Measurements from ENCODE around the gene SNTG2. TPM values are rescaled to one million over a fixed set of nuclear protein-coding genes. Genes with fewer than 3 reads are reported as not detected.

Gene SNTG2
- polyA plus RNA-seq, 2 donors = 0.26 to 0.33 TPM

GRCh38 chr2:1265454-1265853, 314.8 kb downstream of the SNTG2 start:
- no peak overlapping the region for H3K4me3 ChIP-seq (ENCODE audit: low read depth in 1 of 2, low read length in 2 of 2)
- 79% methylated on average over 4 of the region's 4 CpGs for WGBS, 2 donors

GRCh38 chr2:1266351-1266750, 315.7 kb downstream of the SNTG2 start:
- Histone ChIP-seq H3K4me3 (ENCODE audit: low read depth in 1 of 2, low read length in 2 of 2) (no peak overlapping the region), H3K27ac (ENCODE audit: low read depth in 2 of 2, low read length in 1 of 2) (no peak overlapping the region), H3K36me3 (ENCODE audit: control insufficient read depth in 2 of 2, insufficient read depth in 2 of 2, low read length in 1 of 2) (no peaks in the 10 kb centered on the region), H3K9me3 (ENCODE audit: control insufficient read depth in 2 of 2, insufficient read depth in 1 of 2, low read depth in 1 of 2, low read length in 1 of 2) (peaks cover 0 to 2% of the 10 kb centered on the region in 2 donors), H3K27me3 (ENCODE audit: control insufficient read depth in 1 of 2, insufficient read depth in 2 of 2, low read length in 2 of 2) (peaks cover 0 to 2% of the 10 kb centered on the region in 2 donors), H3K4me1 (ENCODE audit: control insufficient read depth in 2 of 2, insufficient read depth in 2 of 2, low read length in 1 of 2) (no peaks in the 10 kb centered on the region)
- WGBS, 2 donors = 82 to 84% methylated on average over 12 of the region's 12 CpGs

More at GRCh38 chr2:1265454-1265853, 314.8 kb downstream of the SNTG2 start:
- H3K27ac ChIP-seq (ENCODE audit: low read depth in 2 of 2, low read length in 1 of 2) = no peak overlapping the region
- H3K9me3 ChIP-seq (ENCODE audit: control insufficient read depth in 2 of 2, insufficient read depth in 1 of 2, low read depth in 1 of 2, low read length in 1 of 2) = peaks cover 0 to 2% of the 10 kb centered on the region in 2 donors
- H3K36me3 ChIP-seq (ENCODE audit: control insufficient read depth in 2 of 2, insufficient read depth in 2 of 2, low read length in 1 of 2) = no peaks in the 10 kb centered on the region
- no peaks in the 10 kb centered on the region for H3K4me1 ChIP-seq (ENCODE audit: control insufficient read depth in 2 of 2, insufficient read depth in 2 of 2, low read length in 1 of 2)
- H3K27me3 ChIP-seq (ENCODE audit: control insufficient read depth in 1 of 2, insufficient read depth in 2 of 2, low read length in 2 of 2) = peaks cover 0 to 2% of the 10 kb centered on the region in 2 donors

- H3K4me1 ChIP-seq (ENCODE audit: control insufficient read depth in 2 of 2, insufficient read depth in 2 of 2, low read length in 1 of 2) = no peaks in the 10 kb centered on the region
- H3K27me3 ChIP-seq (ENCODE audit: control insufficient read depth in 1 of 2, insufficient read depth in 2 of 2, low read length in 2 of 2) = peaks cover 0 to 2% of the 10 kb centered on the region in 2 donors
- H3K36me3 ChIP-seq (ENCODE audit: control insufficient read depth in 2 of 2, insufficient read depth in 2 of 2, low read length in 1 of 2) = no peaks in the 10 kb centered on the region
- no peak overlapping the region for H3K27ac ChIP-seq (ENCODE audit: low read depth in 2 of 2, low read length in 1 of 2)
- 67 to 69% methylated on average over 7 of the region's 7 CpGs for WGBS, 2 donors
- no peak overlapping the region for H3K4me3 ChIP-seq (ENCODE audit: low read depth in 1 of 2, low read length in 2 of 2)
- H3K9me3 ChIP-seq (ENCODE audit: control insufficient read depth in 2 of 2, insufficient read depth in 1 of 2, low read depth in 1 of 2, low read length in 1 of 2) = peaks cover 2 to 3% of the 10 kb centered on the region in 2 donors
These were observed 317.4 kb downstream of the SNTG2 start for GRCh38 chr2:1268034-1268433.

- Histone ChIP-seq H3K27me3 (ENCODE audit: control insufficient read depth in 1 of 2, insufficient read depth in 2 of 2, low read length in 2 of 2) (no peaks in the 10 kb centered on the region), H3K9me3 (ENCODE audit: control insufficient read depth in 2 of 2, insufficient read depth in 1 of 2, low read depth in 1 of 2, low read length in 1 of 2) (peaks cover 2 to 3% of the 10 kb centered on the region in 2 donors), H3K4me3 (ENCODE audit: low read depth in 1 of 2, low read length in 2 of 2) (no peak overlapping the region), H3K27ac (ENCODE audit: low read depth in 2 of 2, low read length in 1 of 2) (no peak overlapping the region), H3K36me3 (ENCODE audit: control insufficient read depth in 2 of 2, insufficient read depth in 2 of 2, low read length in 1 of 2) (no peaks in the 10 kb centered on the region), H3K4me1 (ENCODE audit: control insufficient read depth in 2 of 2, insufficient read depth in 2 of 2, low read length in 1 of 2) (no peaks in the 10 kb centered on the region)
- WGBS, 2 donors = 72 to 79% methylated on average over 8 of the region's 8 CpGs
These were observed 319.2 kb downstream of the SNTG2 start for GRCh38 chr2:1269812-1270211.

- no peaks in the 10 kb centered on the region for H3K4me1 ChIP-seq (ENCODE audit: control insufficient read depth in 2 of 2, insufficient read depth in 2 of 2, low read length in 1 of 2)
- no peak overlapping the region for H3K4me3 ChIP-seq (ENCODE audit: low read depth in 1 of 2, low read length in 2 of 2)
- WGBS, 2 donors = 91 to 93% methylated on average over 18 of the region's 18 CpGs
These were observed 322.2 kb downstream of the SNTG2 start for GRCh38 chr2:1272835-1273234.

GRCh38 chr2:1277634-1278033, 327.0 kb downstream of the SNTG2 start:
- WGBS, 2 donors = 84 to 91% methylated on average over 6 of the region's 6 CpGs
- H3K9me3 ChIP-seq (ENCODE audit: control insufficient read depth in 2 of 2, insufficient read depth in 1 of 2, low read depth in 1 of 2, low read length in 1 of 2) = peaks cover 2 to 6% of the 10 kb centered on the region in 2 donors
- H3K36me3 ChIP-seq (ENCODE audit: control insufficient read depth in 2 of 2, insufficient read depth in 2 of 2, low read length in 1 of 2) = no peaks in the 10 kb centered on the region
- no peak overlapping the region for H3K27ac ChIP-seq (ENCODE audit: low read depth in 2 of 2, low read length in 1 of 2)
- H3K4me3 ChIP-seq (ENCODE audit: low read depth in 1 of 2, low read length in 2 of 2) = no peak overlapping the region
- no peaks in the 10 kb centered on the region for H3K27me3 ChIP-seq (ENCODE audit: control insufficient read depth in 1 of 2, insufficient read depth in 2 of 2, low read length in 2 of 2)
- no peaks in the 10 kb centered on the region for H3K4me1 ChIP-seq (ENCODE audit: control insufficient read depth in 2 of 2, insufficient read depth in 2 of 2, low read length in 1 of 2)

More at GRCh38 chr2:1272835-1273234, 322.2 kb downstream of the SNTG2 start:
- Histone ChIP-seq H3K9me3 (ENCODE audit: control insufficient read depth in 2 of 2, insufficient read depth in 1 of 2, low read depth in 1 of 2, low read length in 1 of 2) (peaks cover 3% of the 10 kb centered on the region in 2 donors), H3K27me3 (ENCODE audit: control insufficient read depth in 1 of 2, insufficient read depth in 2 of 2, low read length in 2 of 2) (no peaks in the 10 kb centered on the region), H3K27ac (ENCODE audit: low read depth in 2 of 2, low read length in 1 of 2) (no peak overlapping the region), H3K36me3 (ENCODE audit: control insufficient read depth in 2 of 2, insufficient read depth in 2 of 2, low read length in 1 of 2) (no peaks in the 10 kb centered on the region)

GRCh38 chr2:1278125-1278524, 327.5 kb downstream of the SNTG2 start:
- Histone ChIP-seq H3K27ac (ENCODE audit: low read depth in 2 of 2, low read length in 1 of 2) (no peak overlapping the region), H3K36me3 (ENCODE audit: control insufficient read depth in 2 of 2, insufficient read depth in 2 of 2, low read length in 1 of 2) (no peaks in the 10 kb centered on the region), H3K27me3 (ENCODE audit: control insufficient read depth in 1 of 2, insufficient read depth in 2 of 2, low read length in 2 of 2) (no peaks in the 10 kb centered on the region), H3K9me3 (ENCODE audit: control insufficient read depth in 2 of 2, insufficient read depth in 1 of 2, low read depth in 1 of 2, low read length in 1 of 2) (peaks cover 2 to 6% of the 10 kb centered on the region in 2 donors), H3K4me1 (ENCODE audit: control insufficient read depth in 2 of 2, insufficient read depth in 2 of 2, low read length in 1 of 2) (no peaks in the 10 kb centered on the region), H3K4me3 (ENCODE audit: low read depth in 1 of 2, low read length in 2 of 2) (no peak overlapping the region)
- 81 to 89% methylated on average over 4 of the region's 4 CpGs for WGBS, 2 donors

GRCh38 chr2:1278861-1279260, 328.2 kb downstream of the SNTG2 start:
- Histone ChIP-seq H3K27ac (ENCODE audit: low read depth in 2 of 2, low read length in 1 of 2) (no peak overlapping the region), H3K36me3 (ENCODE audit: control insufficient read depth in 2 of 2, insufficient read depth in 2 of 2, low read length in 1 of 2) (no peaks in the 10 kb centered on the region), H3K9me3 (ENCODE audit: control insufficient read depth in 2 of 2, insufficient read depth in 1 of 2, low read depth in 1 of 2, low read length in 1 of 2) (peaks cover 5 to 6% of the 10 kb centered on the region in 2 donors), H3K4me3 (ENCODE audit: low read depth in 1 of 2, low read length in 2 of 2) (no peak overlapping the region), H3K4me1 (ENCODE audit: control insufficient read depth in 2 of 2, insufficient read depth in 2 of 2, low read length in 1 of 2) (no peaks in the 10 kb centered on the region), H3K27me3 (ENCODE audit: control insufficient read depth in 1 of 2, insufficient read depth in 2 of 2, low read length in 2 of 2) (no peaks in the 10 kb centered on the region)
- 93 to 94% methylated on average over 27 of the region's 27 CpGs for WGBS, 2 donors

GRCh38 chr2:1282552-1282951, 331.9 kb downstream of the SNTG2 start:
- Histone ChIP-seq H3K9me3 (ENCODE audit: control insufficient read depth in 2 of 2, insufficient read depth in 1 of 2, low read depth in 1 of 2, low read length in 1 of 2) (peaks cover 5% of the 10 kb centered on the region in 2 donors), H3K27me3 (ENCODE audit: control insufficient read depth in 1 of 2, insufficient read depth in 2 of 2, low read length in 2 of 2) (no peaks in the 10 kb centered on the region), H3K36me3 (ENCODE audit: control insufficient read depth in 2 of 2, insufficient read depth in 2 of 2, low read length in 1 of 2) (no peaks in the 10 kb centered on the region), H3K4me1 (ENCODE audit: control insufficient read depth in 2 of 2, insufficient read depth in 2 of 2, low read length in 1 of 2) (no peaks in the 10 kb centered on the region), H3K27ac (ENCODE audit: low read depth in 2 of 2, low read length in 1 of 2) (no peak overlapping the region), H3K4me3 (ENCODE audit: low read depth in 1 of 2, low read length in 2 of 2) (no peak overlapping the region)
- WGBS, 2 donors = 51 to 53% methylated on average over 22 of the region's 22 CpGs

GRCh38 chr2:1283020-1283801, 332.6 kb downstream of the SNTG2 start:
- Histone ChIP-seq H3K36me3 (ENCODE audit: control insufficient read depth in 2 of 2, insufficient read depth in 2 of 2, low read length in 1 of 2) (no peaks in the 10 kb centered on the region), H3K27me3 (ENCODE audit: control insufficient read depth in 1 of 2, insufficient read depth in 2 of 2, low read length in 2 of 2) (no peaks in the 10 kb centered on the region), H3K4me3 (ENCODE audit: low read depth in 1 of 2, low read length in 2 of 2) (no peak overlapping the region), H3K9me3 (ENCODE audit: control insufficient read depth in 2 of 2, insufficient read depth in 1 of 2, low read depth in 1 of 2, low read length in 1 of 2) (peaks cover 3% of the 10 kb centered on the region in 2 donors), H3K4me1 (ENCODE audit: control insufficient read depth in 2 of 2, insufficient read depth in 2 of 2, low read length in 1 of 2) (no peaks in the 10 kb centered on the region), H3K27ac (ENCODE audit: low read depth in 2 of 2, low read length in 1 of 2) (no peak overlapping the region)
- WGBS, 2 donors = 83% methylated on average over 21 of the region's 21 CpGs
